Raji (cell line): ENCODE results near the gene SLC48A1.
A peak's percentile ranks its signal among the peaks of the same experiment; 100 is the strongest.

Experiments used
- POLR2A ChIP-seq: IDR thresholded peaks from 2 replicates; pipeline ENCODE4 v1.6.1; 2011; ENCODE audit warnings: low read depth, low read length, control low read depth; ENCODE audit not compliant: insufficient read depth

Gene SLC48A1

DNA sequence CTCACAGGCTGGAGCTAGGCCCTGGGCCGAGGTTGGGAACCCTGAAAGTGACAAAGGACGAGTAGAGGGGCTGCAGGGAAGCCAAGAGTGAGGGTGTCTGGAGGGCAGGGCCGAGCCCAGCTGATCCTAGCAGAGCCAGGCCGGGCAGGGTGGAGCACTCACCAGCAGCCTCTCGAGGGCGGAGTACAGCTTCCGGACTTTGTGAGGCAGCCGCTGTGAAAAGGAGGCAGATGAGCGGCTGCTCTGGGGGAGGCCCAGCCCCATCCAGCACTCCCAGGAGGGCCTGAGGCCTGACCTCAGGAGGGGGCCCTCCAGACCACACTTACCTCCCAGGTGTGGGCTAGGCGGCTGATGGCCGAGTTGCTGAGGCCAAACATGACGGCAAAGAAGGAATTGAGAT lies 33.1 kb upstream of the SLC48A1 start:
- TF ChIP-seq POLR2A, result no peak

DNA sequence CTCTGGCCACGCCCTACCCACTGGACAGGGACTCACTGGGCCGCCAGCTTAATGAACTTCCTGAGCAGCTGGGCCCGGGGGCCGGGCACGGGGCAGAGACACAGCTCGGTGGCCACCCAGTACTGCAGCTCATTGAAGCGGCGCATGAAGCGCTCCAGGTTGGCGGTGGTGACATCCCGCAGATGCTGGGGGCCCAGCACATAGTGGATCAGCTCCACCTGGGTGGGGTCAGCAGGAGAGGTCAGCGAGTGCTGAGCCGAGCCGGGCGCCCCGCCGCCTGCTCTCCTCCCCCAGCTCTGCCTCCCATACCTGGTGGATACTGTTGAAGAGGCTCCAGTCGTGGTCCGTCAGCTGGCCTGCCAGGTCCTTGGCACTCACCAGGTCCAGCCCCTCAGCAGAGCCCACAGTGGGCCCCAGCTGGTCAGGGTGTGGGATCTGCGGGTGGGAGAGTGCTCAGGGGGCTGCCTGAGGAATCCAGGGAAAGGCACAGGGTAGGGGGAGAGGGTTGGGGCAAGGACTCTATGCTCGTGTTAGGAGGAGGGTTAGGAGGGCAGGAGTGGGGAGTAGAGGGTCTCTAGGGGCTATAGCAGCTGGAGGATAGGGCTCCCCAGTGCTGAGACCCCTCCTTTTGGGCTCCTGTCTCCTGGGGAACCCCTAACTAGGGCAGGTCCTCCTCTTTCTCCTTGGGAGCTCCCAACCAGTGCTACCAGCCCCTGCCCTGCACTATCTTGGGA lies 32.3 kb upstream of the SLC48A1 start:
- TF ChIP-seq POLR2A, result 0 out of 2 replicates have a peak, but pooled peaks have one; percentile 1

DNA sequence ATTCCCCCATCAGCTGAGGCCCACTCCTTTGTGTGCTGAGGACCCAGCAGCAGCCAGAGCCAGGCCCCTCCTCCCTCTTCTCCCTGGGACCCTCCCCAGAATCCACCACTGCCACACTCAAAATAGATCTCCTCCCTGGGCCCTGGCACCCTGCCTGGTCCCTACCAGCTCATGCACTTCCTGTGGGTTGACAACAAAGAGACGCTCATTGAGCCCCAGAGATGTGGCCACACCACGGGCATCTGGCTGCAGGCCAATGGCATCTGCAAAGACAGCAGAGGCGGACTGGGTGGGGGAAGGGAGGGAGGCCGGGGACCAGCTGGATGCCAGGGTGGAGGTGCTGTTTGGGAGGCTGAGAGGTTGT lies 31.7 kb upstream of the SLC48A1 start:
- TF ChIP-seq POLR2A, result 0 out of 2 replicates have a peak, but pooled peaks have one; percentile 8

DNA sequence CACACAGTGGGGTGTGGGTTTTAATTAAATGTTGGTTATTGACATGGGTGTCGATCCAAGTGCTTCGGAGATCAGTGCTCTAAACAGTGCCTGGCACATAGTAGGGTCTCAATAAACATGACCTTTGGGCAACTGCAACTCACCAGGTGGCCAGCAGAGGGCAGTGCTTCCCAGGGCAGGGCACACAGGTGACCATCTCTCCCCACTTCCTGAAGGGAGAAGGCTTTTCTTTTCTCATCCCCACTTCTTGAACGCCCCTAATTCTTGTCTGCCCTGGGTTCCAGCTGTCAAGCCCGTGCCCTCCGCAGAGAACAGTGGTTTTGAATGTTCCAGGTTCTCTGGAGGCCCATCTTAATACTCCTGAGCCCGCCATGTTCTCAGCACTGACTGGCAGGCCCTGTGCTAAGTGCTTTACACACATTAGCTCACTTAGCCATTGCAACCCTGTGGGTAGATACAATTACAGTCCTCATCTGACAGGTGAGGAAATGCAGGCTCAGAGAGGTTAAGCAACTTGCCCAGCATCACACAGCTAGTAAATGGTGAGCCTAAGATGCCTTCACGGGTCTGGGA lies 30.7 kb upstream of the SLC48A1 start:
- no peak for TF ChIP-seq POLR2A

DNA sequence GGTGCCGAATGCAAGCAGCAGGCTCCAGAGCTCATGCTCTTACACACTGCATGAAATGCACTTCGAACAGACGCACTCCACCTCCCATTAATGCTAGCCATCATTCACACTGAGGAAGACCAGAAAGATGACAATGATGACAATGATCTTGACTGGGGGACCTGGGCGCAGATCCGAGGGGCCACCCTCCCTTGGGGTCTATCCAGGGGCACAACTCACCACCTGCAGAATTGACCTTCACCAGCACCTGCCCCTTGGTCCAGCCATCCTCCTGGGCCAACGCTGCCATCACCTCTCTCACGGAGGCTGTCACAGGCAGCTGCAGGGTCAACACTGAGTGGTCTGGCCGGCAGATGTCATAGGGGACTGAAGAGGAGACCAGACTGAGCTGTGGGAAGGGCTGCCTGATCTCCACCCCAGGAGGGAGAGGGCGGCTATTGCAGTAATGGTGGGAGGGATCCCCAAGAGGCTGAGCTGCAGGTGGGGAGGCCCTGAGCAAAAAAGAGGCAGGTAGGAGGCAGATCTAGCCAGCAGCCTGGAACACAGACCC lies 29.7 kb upstream of the SLC48A1 start:
- TF ChIP-seq POLR2A, result no peak

DNA sequence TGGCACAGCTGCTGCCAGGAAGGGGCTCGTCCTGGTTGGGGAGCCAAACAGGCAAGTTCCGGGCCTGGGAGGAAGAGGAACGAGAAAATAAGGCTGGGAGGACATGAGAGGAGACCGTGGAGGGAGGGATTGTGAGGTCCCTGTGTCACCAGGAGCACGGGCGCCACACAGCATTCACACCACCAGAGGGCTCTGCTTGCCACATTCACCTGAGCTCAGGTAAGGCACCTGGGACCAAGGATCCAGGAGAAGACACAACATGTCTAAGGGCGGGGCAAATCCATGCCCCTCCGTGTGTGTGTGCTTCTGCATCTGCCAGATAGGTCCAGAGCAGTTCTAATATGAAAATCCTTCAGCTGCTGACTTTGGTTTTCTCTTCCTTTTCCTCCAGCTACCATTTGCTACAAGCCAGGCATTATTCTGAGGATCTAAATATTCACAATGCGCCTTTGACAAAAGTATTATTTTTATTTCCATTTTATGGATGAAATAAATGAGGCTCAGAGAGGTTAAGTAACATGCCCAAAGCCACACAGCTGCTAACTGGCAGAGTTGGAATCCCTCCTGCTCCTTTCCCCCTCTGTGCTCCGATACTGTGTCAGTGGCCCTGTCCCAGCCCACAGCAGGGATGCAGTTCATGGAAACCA lies 28.9 kb upstream of the SLC48A1 start:
- TF ChIP-seq POLR2A, result no peak

DNA sequence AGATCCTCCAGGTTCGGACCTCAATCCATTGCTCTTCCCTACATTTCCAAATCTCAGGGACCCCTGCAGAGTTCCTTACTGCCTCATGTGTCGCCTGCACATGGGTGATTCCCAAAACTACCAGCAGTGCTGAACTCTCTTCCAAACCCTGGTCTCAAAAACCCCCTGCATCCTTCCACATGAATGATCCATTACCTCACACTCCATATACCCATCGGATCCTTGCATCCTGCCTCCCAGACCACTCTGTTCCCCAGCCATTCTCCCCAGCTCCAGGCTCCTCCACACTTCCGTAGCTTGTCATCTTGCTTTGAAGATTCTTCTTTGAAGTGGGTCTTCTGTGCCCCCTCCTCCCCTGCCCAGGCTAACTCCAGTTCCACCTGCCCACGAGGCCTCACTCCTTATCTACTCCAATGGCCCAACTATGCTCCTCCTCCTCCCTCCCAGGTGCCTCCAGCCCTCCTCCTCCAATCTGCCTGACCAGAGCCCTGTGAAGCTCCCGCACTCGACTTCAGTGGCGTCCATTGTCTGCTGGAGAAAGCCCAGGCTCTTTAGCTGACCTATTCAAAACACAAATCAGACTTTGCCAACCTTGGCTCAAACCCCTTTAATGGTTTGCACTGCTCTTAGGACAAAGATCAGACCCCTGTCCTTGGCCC lies 28.1 kb upstream of the SLC48A1 start:
- no peak for TF ChIP-seq POLR2A

DNA sequence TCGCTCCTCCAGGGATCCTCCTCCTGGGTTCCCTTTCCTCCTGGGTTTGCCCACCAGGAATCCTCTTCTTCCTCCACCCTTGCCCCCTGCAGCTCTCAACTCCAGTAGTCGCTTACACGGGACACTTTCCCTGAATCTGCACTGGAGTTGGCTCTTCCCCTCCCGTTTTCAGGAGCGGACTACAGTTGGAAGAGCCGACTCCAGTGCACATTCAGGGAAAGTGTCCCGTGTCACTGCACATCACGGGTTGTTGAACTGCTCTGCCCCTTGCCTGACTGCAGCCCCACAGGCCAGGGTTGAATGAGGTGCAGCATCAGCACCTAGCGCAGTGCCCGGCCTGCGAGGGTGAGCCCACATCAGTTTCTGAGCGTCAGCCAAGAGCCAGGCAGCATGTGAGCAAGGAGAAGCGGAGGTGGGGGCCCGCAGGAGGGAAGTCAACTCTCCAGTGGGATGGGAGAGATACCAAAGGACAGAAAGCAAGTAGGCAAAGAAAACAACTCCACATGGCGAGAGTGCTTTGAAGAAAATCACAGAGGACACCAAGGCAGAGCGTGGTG lies 27.5 kb upstream of the SLC48A1 start:
- no peak for TF ChIP-seq POLR2A

DNA sequence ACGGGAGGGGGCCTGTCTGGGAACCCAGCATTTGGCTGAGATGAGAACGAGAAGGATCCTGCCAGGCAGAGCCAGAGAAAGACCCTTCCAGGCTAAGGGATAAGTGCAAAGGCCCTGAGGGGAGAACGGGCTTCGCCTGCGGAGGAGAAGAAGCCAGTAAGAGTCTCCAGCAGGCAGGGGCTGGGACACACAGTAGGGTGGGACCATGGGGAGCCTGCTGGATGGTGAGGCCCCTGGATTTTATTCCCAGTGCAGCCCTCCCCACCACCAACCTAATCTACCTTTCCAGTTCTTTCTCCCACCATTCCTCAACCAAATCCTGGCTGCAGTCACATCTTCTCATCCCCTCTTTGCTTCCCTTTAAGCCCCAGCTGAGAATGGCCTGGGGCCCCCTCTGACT lies 27.0 kb upstream of the SLC48A1 start:
- no peak for TF ChIP-seq POLR2A

DNA sequence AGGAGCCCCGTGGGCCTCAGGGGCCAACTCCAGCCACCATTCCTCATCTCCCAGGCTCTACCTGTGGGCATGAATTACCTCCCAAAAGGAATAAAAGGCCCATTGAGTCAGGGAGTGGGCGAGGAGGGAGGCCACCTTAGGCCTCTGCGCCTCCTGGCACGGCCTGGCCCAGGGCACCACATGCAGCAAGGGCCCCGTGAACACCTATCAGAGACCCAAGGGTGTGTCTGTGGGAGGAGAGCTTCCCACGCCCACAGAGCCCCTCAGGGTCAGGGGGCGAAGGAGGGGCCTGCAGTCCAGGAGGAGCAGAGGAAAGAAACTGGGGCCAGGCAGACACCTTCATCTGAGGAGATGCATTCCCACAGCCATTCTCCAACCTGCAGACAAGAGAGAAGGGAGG lies 26.5 kb upstream of the SLC48A1 start:
- no peak for TF ChIP-seq POLR2A

DNA sequence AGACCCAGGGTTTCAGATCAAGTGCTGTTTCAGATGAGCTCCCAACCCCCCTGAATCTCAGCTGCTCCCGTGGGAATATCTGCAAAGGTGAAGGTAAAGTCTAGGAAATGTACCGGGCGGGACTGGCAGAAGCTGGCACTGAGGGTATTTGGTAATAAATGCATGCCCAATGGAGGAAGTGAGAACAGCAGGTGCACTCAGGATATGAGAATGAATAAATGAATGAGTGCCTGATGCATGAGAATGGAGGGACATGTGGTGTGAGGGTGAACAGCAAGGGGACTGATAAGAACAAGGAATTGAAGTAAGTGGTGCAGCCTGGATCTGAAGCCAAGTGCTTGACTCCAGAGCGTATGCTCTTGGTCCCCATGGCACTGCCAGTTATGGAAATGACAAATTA lies 25.9 kb upstream of the SLC48A1 start:
- TF ChIP-seq POLR2A, result no peak

DNA sequence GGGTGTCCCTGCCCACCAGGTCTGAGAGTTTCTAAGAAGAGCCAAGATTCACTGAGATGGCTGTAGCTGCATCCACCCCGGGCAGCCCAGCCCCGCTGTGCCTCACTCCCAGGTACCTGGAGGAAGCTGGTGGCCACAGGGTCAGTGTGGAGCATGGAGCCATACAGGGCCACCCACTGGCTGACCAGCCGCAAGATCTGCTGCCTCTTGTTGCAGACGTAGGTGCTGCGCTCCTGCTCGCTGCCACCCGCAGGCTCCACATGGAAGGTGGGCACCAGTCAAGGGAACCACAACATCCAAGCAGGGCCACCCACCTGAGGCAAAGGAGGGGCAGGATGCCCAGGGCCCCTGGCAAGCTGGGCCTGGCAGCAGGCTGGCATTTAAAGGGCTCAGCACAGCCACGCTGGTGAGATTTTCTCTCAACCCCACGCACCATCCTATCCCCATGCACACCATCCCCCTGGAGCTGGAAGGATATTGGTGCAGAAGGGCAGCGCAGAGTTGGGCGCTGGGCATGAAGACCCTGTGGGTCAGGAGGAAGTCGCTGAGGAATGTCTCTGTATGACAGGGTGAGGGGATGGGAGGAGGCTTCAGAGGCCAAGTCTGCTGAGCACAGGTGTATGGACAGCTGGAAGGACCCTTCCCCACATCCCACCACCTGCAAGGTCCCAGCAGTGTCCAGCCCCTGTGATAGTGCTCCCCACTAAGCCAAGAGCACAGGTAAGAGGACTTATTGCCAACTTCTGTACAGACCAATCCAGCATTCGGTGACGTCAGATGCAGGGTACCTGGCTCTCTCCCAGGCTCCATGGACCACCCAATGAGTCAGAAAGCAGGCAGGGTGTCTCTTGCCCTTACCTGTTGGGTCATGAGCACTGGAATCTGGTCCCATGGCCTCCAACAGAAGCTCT lies 25.2 kb upstream of the SLC48A1 start:
- TF ChIP-seq POLR2A, result no peak

DNA sequence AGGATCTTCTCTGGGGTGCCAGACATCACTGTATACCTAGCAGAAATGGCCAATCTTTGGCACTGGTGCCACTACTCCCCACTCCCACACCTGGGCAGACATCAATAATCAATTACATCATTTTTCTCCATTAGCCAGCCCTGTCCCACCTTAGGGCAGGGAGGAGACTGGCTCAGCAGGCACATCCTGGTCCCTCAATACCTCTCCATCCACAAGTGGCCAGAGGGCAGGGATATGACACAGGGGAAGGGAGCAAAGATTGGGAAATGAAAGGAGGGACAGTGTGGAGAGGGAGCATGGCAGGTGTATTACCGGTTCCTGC lies 24.6 kb upstream of the SLC48A1 start:
- no peak for TF ChIP-seq POLR2A

DNA sequence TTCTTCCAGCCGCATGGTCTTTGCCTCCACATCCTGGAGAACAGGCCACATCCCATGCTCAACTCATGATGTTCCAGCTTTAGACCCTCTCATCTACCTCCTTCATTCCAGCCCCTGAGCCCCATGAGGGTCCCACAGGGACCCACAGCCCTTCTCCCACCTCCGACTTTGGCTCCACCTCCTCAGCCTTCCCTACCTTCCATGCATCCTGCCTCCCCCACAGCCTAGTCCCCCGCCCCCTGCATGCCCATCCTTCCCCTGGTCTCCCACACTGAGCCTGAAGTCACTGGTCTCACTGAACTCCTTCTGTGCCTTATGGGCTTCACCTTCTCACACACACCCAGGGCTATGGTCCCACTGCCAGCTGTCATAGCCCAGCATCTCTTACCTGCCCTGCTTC lies 24.1 kb upstream of the SLC48A1 start:
- no peak for TF ChIP-seq POLR2A

DNA sequence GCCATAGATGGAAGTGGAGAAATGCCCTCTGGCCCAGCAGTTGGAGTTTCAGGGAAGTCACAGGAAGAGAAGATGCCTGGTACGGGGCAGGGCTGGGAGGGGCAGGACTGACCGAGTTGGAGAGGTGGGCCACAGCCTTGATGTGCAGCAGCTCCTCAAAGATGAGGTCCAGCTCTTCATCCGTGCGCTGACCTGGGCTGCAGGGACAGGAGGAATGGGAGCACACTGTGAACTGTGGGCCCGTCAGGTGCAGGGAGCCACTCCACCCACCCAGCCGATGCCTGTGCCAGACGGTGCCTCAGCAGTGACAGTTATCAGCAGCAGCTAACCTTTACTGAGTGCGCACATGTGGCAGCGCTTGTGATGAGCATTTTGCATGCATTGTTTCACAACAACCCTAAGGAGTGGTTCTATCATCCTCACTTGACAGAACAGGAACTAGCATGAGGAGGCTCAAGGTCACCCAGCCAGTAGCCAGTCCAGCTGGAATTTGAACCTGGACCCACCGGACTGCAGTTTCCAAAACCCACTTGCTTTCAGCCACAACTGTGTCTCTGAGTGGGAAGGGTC lies 22.7 kb upstream of the SLC48A1 start:
- TF ChIP-seq POLR2A, result no peak
